ENCODE results near the gene SYF2. TPM values are rescaled to one million over a fixed set of nuclear protein-coding genes. Genes with fewer than 3 reads are reported as not detected.

SYF2 gene
- total RNA-seq, 1 experiment from 2014 or later: 29.8 TPM

DNA sequence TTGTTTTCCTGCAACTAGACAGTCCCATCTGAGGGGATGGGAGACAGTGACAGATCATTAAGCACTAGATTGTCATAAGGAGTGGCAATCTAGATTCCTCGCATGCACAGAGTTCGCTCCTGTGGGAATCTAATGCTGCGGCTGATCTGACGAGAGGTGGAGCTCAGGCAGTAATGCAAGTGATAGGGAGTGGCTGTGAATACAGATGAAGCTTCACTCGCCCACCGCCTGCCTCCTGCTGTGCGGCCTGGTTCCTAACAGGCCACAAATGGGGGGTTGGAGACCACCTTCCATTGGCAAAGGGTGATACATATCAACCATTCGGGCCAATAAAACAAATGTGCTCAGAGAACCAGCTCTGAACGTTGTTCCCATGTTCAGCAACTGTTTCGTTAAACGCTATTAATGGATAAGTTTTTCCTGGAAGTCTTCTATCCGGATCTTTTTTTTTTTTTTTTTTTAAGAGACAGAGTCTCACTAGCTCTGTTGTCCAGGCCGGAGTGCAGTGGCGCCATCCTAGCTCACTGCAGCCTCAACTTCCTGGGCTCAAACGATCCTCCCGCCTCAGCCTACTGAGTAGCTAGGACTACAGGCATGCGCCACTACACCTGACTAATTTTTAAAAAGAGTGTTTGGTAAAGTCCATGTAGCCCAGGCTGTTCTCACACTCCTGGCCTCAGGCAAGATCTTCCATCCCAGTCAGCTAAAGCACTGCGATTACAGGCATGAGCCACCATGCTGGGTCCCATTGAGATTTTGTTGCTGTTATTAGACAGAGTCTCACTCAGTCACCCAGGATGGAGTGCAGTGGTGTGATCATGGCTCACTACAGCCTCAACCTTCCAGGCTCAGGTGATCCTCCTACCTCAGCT lies 23.6 kb upstream of the SYF2 start:
- Histone ChIP-seq H4K20me1 (ENCODE audit: low read length) (no peaks in the 10 kb centered on the region), H3K4me2 (ENCODE audit: low read length) (no peak overlapping the region), H3K4me1 (ENCODE audit: insufficient read depth, low read length) (peaks cover 28% of the 10 kb centered on the region), H3K9me2 (replicated peaks; ENCODE audit: low read length) (no peaks in the 10 kb centered on the region), H3K4me3 (ENCODE audit: low read length) (no peak overlapping the region), H3F3A (ENCODE audit: low read length, unreplicated experiment) (no peaks in the 10 kb centered on the region), H3K27ac (ENCODE audit: low read length) (no peak overlapping the region), H3K79me2 (ENCODE audit: low read length) (no peaks in the 10 kb centered on the region), H3K36me3 (ENCODE audit: low read depth, low read length) (no peaks in the 10 kb centered on the region), H3K27me3 (ENCODE audit: low read length) (no peaks in the 10 kb centered on the region), H3K9me3 (ENCODE audit: low read length) (no peaks in the 10 kb centered on the region), H2AFZ (ENCODE audit: low read length) (no peak overlapping the region), H3K9ac (ENCODE audit: low read length) (no peak overlapping the region)
- DNase-seq (no peak), ATAC-seq (no peak)
- TF ChIP-seq, protein P1, sequence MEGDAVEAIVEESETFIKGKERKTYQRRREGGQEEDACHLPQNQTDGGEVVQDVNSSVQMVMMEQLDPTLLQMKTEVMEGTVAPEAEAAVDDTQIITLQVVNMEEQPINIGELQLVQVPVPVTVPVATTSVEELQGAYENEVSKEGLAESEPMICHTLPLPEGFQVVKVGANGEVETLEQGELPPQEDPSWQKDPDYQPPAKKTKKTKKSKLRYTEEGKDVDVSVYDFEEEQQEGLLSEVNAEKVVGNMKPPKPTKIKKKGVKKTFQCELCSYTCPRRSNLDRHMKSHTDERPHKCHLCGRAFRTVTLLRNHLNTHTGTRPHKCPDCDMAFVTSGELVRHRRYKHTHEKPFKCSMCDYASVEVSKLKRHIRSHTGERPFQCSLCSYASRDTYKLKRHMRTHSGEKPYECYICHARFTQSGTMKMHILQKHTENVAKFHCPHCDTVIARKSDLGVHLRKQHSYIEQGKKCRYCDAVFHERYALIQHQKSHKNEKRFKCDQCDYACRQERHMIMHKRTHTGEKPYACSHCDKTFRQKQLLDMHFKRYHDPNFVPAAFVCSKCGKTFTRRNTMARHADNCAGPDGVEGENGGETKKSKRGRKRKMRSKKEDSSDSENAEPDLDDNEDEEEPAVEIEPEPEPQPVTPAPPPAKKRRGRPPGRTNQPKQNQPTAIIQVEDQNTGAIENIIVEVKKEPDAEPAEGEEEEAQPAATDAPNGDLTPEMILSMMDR (conservative IDR thresholded peaks at IDR 0.05; ENCODE audit: low read depth, low read length): no peak
- TF ChIP-seq EZH2 (IDR thresholded peaks at IDR 0.05; ENCODE audit: low read length, unreplicated experiment) (no peak), EZH2phosphoT487 (IDR thresholded peaks at IDR 0.05; ENCODE audit: borderline replicate concordance, low read length) (no peak)
- ChIA-PET POLR2A (ENCODE audit: unreplicated experiment) (interaction anchor here (0.9 kb wide), 1 partner anchor 8 kb away, joined by 21 read pairs; the partner anchor contains the start of gene RSRP1), CTCF (no interaction called here)
- intact Hi-C loops (cut with micrococcal nuclease): no loop called here
- no TSS peak for BruUV-seq (replicated peaks)

DNA sequence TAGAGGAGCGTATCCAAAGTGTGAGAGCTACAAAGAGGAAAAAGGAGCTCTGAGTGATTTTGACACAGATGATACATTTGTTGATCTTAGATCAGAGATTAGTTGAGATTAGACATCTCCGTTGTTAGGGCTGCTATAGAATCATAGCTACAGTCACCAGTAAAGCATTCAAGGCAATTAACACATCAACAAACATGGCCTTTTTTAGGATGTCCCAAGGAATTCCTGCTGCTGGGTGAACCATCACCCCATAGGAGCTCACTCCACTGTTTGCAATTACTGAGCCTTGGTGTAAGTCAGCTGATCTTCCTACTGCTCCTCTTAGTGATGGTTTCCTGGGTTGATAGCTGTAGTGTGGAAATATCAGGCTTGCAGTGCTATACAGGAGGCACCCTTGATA lies 21.6 kb upstream of the SYF2 start:
- POLR2A ChIA-PET (ENCODE audit: unreplicated experiment): no interaction called here
- H3K27me3 ChIP-seq (ENCODE audit: low read length): no peaks in the 10 kb centered on the region
- TF ChIP-seq EZH2 (IDR thresholded peaks at IDR 0.05; ENCODE audit: low read length, unreplicated experiment) (no peak), EZH2phosphoT487 (IDR thresholded peaks at IDR 0.05; ENCODE audit: borderline replicate concordance, low read length) (no peak)
- TF ChIP-seq, protein P1 (conservative IDR thresholded peaks at IDR 0.05; ENCODE audit: low read depth, low read length): no peak
- no peaks in the 10 kb centered on the region for H4K20me1 ChIP-seq (ENCODE audit: low read length)
- no peak overlapping the region for H3K4me3 ChIP-seq (ENCODE audit: low read length)
- H3K9me2 ChIP-seq (replicated peaks; ENCODE audit: low read length): no peaks in the 10 kb centered on the region
- BruUV-seq (replicated peaks): no TSS peak
- no peak overlapping the region for H3K27ac ChIP-seq (ENCODE audit: low read length)
- intact Hi-C loops (cut with micrococcal nuclease): no loop called here
- ATAC-seq: peak; percentile 78
- no peaks in the 10 kb centered on the region for H3K79me2 ChIP-seq (ENCODE audit: low read length)
- no peak overlapping the region for H2AFZ ChIP-seq (ENCODE audit: low read length)
- no peaks in the 10 kb centered on the region for H3K36me3 ChIP-seq (ENCODE audit: low read depth, low read length)
- no peak overlapping the region for H3K9ac ChIP-seq (ENCODE audit: low read length)
- peak; percentile 67 for DNase-seq
- no peaks in the 10 kb centered on the region for H3K9me3 ChIP-seq (ENCODE audit: low read length)
- no peak overlapping the region for H3K4me2 ChIP-seq (ENCODE audit: low read length)
- CTCF ChIA-PET: no interaction called here
- peaks cover 17% of the 10 kb centered on the region; the same call in 1 of the 2 replicates for H3K4me1 ChIP-seq (ENCODE audit: insufficient read depth, low read length)
- H3F3A ChIP-seq (ENCODE audit: low read length, unreplicated experiment): no peaks in the 10 kb centered on the region
